H1 (cell line): Measurements from ENCODE around the gene PIGL. TPM values are rescaled to one million over a fixed set of nuclear protein-coding genes. Genes with fewer than 3 reads are reported as not detected.
"Not testable (repeated sequence)": the region's sequence is repeated elsewhere in the genome, so short reads cannot be mapped to it uniquely, and the experiment has no call there.

Experiments
- CTCF ChIA-PET: fragments of 300-600 bp; sonication (Branson Sonifier 250); formaldehyde crosslinking; loops from one replicate; lab custom pipeline; 2021; ENCODE audit not compliant: partially characterized antibody; lab: Charles Lee
- POLR2A ChIA-PET: fragments of 300-600 bp; sonication (Branson Sonifier 250); formaldehyde crosslinking; loops from one replicate; lab custom pipeline; 2021; ENCODE audit warnings: inconsistent platforms; ENCODE audit not compliant: partially characterized antibody; lab: Charles Lee
- DNase-seq, 2 experiments: peaks; one replicate each; pipeline versions ENCODE4 v3.0.0 to v3.0.0-alpha.2; 2010 to 2022; ENCODE audit warnings: low spot score in 2 of 2, low read depth in 1 of 2, mixed read lengths in 1 of 2
- FAIRE-seq: peaks from 2 replicates; lab custom pipeline; 2011; peaks lifted over from hg19 to GRCh38; lab: Jason Lieb, UNC
- H2AFZ ChIP-seq: 2 replicates; pipeline ENCODE4 v1.8.1; 2012; ENCODE audit warnings: low read length, inconsistent platforms
- H2AK5ac ChIP-seq: 2 replicates; pipeline ENCODE4 v1.6.1; 2013; ENCODE audit warnings: low read depth, low read length
- H2BK120ac ChIP-seq: replicated peaks from 2 replicates; pipeline ENCODE3; 2013; ENCODE audit warnings: low read depth, low read length, inconsistent platforms
- H2BK12ac ChIP-seq: 2 replicates; pipeline ENCODE4 v1.6.1; 2013; ENCODE audit warnings: low read depth, low read length
- H2BK15ac ChIP-seq: 2 replicates; pipeline ENCODE4 v1.6.1; 2013; ENCODE audit warnings: low read length
- H2BK20ac ChIP-seq: 2 replicates; pipeline ENCODE4 v1.6.1; 2013; ENCODE audit warnings: low read length
- H2BK5ac ChIP-seq: 2 replicates; pipeline ENCODE4 v1.6.1; 2013; ENCODE audit warnings: low read depth, low read length
- H3K14ac ChIP-seq: 2 replicates; pipeline ENCODE4 v1.6.1; 2013; ENCODE audit warnings: inconsistent platforms; ENCODE audit not compliant: insufficient read length
- H3K18ac ChIP-seq: 2 replicates; pipeline ENCODE4 v1.6.1; 2013; ENCODE audit warnings: low read length; ENCODE audit errors: extremely low read depth
- H3K23ac ChIP-seq: 2 replicates; pipeline ENCODE4 v1.6.1; 2013; ENCODE audit warnings: inconsistent platforms; ENCODE audit not compliant: insufficient read length
- H3K23me2 ChIP-seq: 2 replicates; pipeline ENCODE4 v1.6.1; 2013; ENCODE audit warnings: low read depth, low read length
- H3K27ac ChIP-seq: 2 replicates; pipeline ENCODE4 v1.6.1; 2011; ENCODE audit warnings: low read depth, low read length, inconsistent platforms
- H3K27me3 ChIP-seq, 4 experiments: replicated peaks in 1 of 4; 1 replicate in 1 of 4; 2 replicates in 3 of 4; pipeline versions ENCODE4 v1.6.1 to v1.8.1; 2011 to 2013; ENCODE audit warnings: low read length in 3 of 4, mild to moderate bottlenecking in 3 of 4, inconsistent platforms in 2 of 4, mixed read lengths in 2 of 4, moderate library complexity in 1 of 4; ENCODE audit not compliant: control insufficient read depth in 3 of 4, insufficient read depth in 3 of 4; ENCODE audit errors: extremely low read depth in 1 of 4
- H3K36me3 ChIP-seq, 4 experiments: 2 replicates each; pipeline versions ENCODE4 v1.6.1 to v1.8.1; 2011 to 2013; ENCODE audit warnings: mild to moderate bottlenecking in 4 of 4, low read length in 3 of 4, moderate library complexity in 2 of 4, control low read depth in 1 of 4, inconsistent platforms in 1 of 4; ENCODE audit not compliant: insufficient read depth in 4 of 4, control insufficient read depth in 2 of 4
- H3K4ac ChIP-seq: replicated peaks from 2 replicates; pipeline ENCODE3; 2013; ENCODE audit warnings: low read length, low read depth, mixed read lengths, inconsistent platforms; ENCODE audit not compliant: insufficient read length
- H3K4me1 ChIP-seq, 4 experiments: replicated peaks in 1 of 4; 1 replicate in 1 of 4; 2 replicates in 3 of 4; pipeline versions ENCODE4 v1.6.1 to v1.8.1; 2011 to 2013; ENCODE audit warnings: low read length in 3 of 4, inconsistent platforms in 2 of 4, mixed read lengths in 1 of 4; ENCODE audit not compliant: insufficient read depth in 4 of 4, control insufficient read depth in 3 of 4
- H3K4me2 ChIP-seq, 2 experiments: 2 replicates each; pipeline versions ENCODE4 v1.6.1 to v1.8.1; 2011 to 2013; ENCODE audit warnings: low read depth in 2 of 2, low read length in 2 of 2, control low read depth in 1 of 2, inconsistent platforms in 1 of 2, mild to moderate bottlenecking in 1 of 2; ENCODE audit not compliant: insufficient read depth in 1 of 2
- H3K4me3 ChIP-seq, 4 experiments: fragments of 200-600, 300-600 bp in 1 of 4; sonication (generic), shearing (Covaris generic), sonication (Bioruptor Twin) in 1 of 4; 2 replicates each; pipeline versions ENCODE4 v1.5.1 to v1.8.1; 2011 to 2016; ENCODE audit warnings: low read length in 4 of 4, low read depth in 3 of 4, control low read depth in 2 of 4, inconsistent platforms in 2 of 4, mild to moderate bottlenecking in 2 of 4, mixed read lengths in 1 of 4, moderate library complexity in 1 of 4; ENCODE audit not compliant: insufficient read depth in 2 of 4; ENCODE audit errors: extremely low read depth in 1 of 4
- H3K56ac ChIP-seq: replicated peaks from 2 replicates; pipeline ENCODE3; 2013; ENCODE audit warnings: low read depth, mild to moderate bottlenecking, mixed read lengths, low read length, inconsistent platforms; ENCODE audit not compliant: insufficient read length
- H3K79me1 ChIP-seq: 2 replicates; pipeline ENCODE4 v1.6.1; 2013; ENCODE audit warnings: low read depth, low read length, control low read depth
- H3K79me2 ChIP-seq, 2 experiments: 2 replicates each; pipeline versions ENCODE4 v1.6.1 to v1.8.1; 2012 to 2013; ENCODE audit warnings: low read length in 2 of 2, mild to moderate bottlenecking in 2 of 2, inconsistent platforms in 1 of 2; ENCODE audit not compliant: insufficient read depth in 2 of 2, control insufficient read depth in 1 of 2
- H3K9ac ChIP-seq, 4 experiments: replicated peaks in 1 of 4; 1 replicate in 1 of 4; 2 replicates in 3 of 4; pipeline versions ENCODE4 v1.6.1 to v1.8.1; 2011 to 2013; ENCODE audit warnings: low read depth in 3 of 4, low read length in 3 of 4, control low read depth in 2 of 4, mild to moderate bottlenecking in 2 of 4, moderate library complexity in 2 of 4, inconsistent platforms in 1 of 4; ENCODE audit errors: extremely low read depth in 1 of 4
- H3K9me3 ChIP-seq, 2 experiments: 2 replicates each; pipeline versions ENCODE4 v1.6.1 to v1.8.1; 2012 to 2013; ENCODE audit warnings: mild to moderate bottlenecking in 2 of 2, moderate library complexity in 2 of 2, control low read depth in 1 of 2, inconsistent platforms in 1 of 2, low read depth in 1 of 2, low read length in 1 of 2, mixed read lengths in 1 of 2; ENCODE audit not compliant: insufficient read depth in 2 of 2
- H4K20me1 ChIP-seq, 2 experiments: replicated peaks in 1 of 2; 2 replicates each; pipeline versions ENCODE3 to v1.8.1; 2011 to 2013; ENCODE audit warnings: inconsistent platforms in 2 of 2, low read length in 2 of 2, mild to moderate bottlenecking in 1 of 2; ENCODE audit not compliant: insufficient read depth in 2 of 2, control insufficient read depth in 1 of 2
- H4K5ac ChIP-seq: 2 replicates; pipeline ENCODE4 v1.6.1; 2013; ENCODE audit warnings: low read length, low read depth, mixed read lengths, inconsistent platforms; ENCODE audit not compliant: insufficient read length
- H4K8ac ChIP-seq: 2 replicates; pipeline ENCODE4 v1.8.0; 2013; ENCODE audit warnings: mild to moderate bottlenecking, moderate library complexity, low read length, inconsistent platforms; ENCODE audit not compliant: insufficient read depth; ENCODE audit errors: extremely low read depth
- H4K91ac ChIP-seq: replicated peaks from 2 replicates; pipeline ENCODE3; 2013; ENCODE audit warnings: low read length, mixed read lengths, inconsistent platforms; ENCODE audit not compliant: insufficient read length
- WGBS, 2 experiments: shearing (Covaris generic) in 1 of 2; methylation state at CpG; one replicate each; pipeline versions ENCODE4 v1.1.6 to v1.1.7; 2013 to 2015; ENCODE audit warnings: low lambda C conversion rate in 2 of 2, mixed read lengths in 2 of 2, inconsistent platforms in 1 of 2, low coverage in 1 of 2, missing lambda C conversion rate in 1 of 2; ENCODE audit not compliant: insufficient replicate concordance in 2 of 2, insufficient coverage in 1 of 2, insufficient read length in 1 of 2; ENCODE audit errors: extremely low coverage in 1 of 2, missing lambda C conversion rate in 1 of 2; 5-methylcytosine and 5-hydroxymethylcytosine counted together
- polyA plus RNA-seq, 7 experiments: library from polyadenylated mRNA; depleted of rRNA in 3 of 7; stranded (reverse) in 5 of 7; unstranded in 2 of 7; fragments of >200 nt in 5 of 7; fragments of 200-250 nt in 2 of 7; gene quantifications; 1 replicate in 5 of 7; 2 replicates in 1 of 7; 4 replicates in 1 of 7; pipeline versions ENCODE4 v1.2.1 to v1.2.3, GENCODE V29; 2011 to 2013; ENCODE audit warnings: missing spikeins in 2 of 7, mixed read lengths in 2 of 7
- total RNA-seq: library from RNA; stranded (reverse); fragmentation: NEBNext Ultra II Directional; extraction: Animal tissue kit (Norgen Biotek cat#: 25700); gene quantifications from 2 replicates; pipeline ENCODE4 v1.2.1, GENCODE V29; 2021

The PIGL gene
- total and polyA plus RNA-seq, 2 of the 8 experiments (the other 6 are each of a cell fraction or from before 2014, with no cell fraction given), result 28.4 to 30.8 TPM

DNA sequence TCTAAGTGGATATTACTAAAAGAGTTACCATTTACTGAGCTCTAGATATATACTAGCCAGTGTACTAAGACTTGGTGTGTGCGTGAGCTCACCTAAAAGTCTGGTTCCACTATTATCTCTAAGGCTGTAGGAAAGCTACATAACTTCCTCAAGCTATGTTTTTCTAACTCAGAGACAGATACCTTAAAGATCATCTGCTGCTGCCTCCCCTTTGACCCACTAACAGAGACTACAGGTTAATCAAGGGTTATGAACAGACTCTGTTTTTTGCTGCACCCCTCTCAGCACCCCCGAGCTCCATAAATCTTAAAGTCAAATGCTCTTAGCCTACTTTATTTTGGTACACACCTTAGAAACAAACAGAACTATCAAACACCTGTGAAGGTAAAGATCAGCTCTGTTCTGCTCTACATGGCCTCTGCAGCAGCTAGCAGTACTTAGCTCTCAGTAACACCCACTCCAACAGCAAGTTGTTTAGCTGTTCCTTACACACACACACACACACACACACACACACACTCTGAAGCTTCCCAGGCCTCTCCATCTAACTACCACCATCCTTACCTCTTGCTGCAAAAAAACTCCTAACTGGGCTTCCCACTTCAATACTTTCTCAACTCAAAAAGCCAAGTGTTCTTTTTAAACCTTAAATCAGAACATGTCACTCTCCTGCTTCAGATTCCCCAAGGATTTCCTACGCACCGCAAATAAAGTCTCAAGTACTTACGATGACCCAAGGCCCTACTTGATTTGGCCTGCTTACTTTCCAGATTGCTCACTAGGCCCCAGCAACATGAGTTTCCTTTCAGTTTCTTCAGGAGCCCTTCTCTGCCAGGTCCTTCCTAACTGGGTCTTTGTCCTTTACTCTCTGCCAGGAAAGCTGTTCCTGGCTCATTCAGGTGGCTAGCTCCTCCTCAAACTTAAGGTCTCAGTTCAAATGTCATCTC is 14.2 kb upstream of the PIGL start:
- not testable (repeated sequence) for FAIRE-seq, H4K20me1 ChIP-seq, H2BK20ac ChIP-seq, H3K4me1 ChIP-seq, H4K5ac ChIP-seq, H3K79me1 ChIP-seq, H3K9ac ChIP-seq, H3K27me3 ChIP-seq, H3K9me3 ChIP-seq, H3K4ac ChIP-seq, H2BK5ac ChIP-seq, H4K8ac ChIP-seq, H2BK12ac ChIP-seq, H3K14ac ChIP-seq, DNase-seq, H2BK15ac ChIP-seq, H2AK5ac ChIP-seq, H2BK120ac ChIP-seq, H3K23me2 ChIP-seq, H3K4me2 ChIP-seq, H3K56ac ChIP-seq, H3K18ac ChIP-seq, H3K27ac ChIP-seq, H2AFZ ChIP-seq, H4K91ac ChIP-seq, H3K36me3 ChIP-seq, H3K23ac ChIP-seq, H3K4me3 ChIP-seq
- ChIA-PET CTCF (interaction anchor here (0.8 to 1.4 kb wide), 2 partner anchors 23 to 141 kb away, joined by 3 to 4 read pairs; no protein-coding TSS in a partner anchor), POLR2A (interaction anchor here (4.7 kb wide), 1 partner anchor 13 kb away, joined by 46 read pairs; the partner anchor contains the start of genes NCOR1 and PIGL)
- WGBS, 2 experiments, result 86% methylated on average over 5 of the region's 5 CpGs; no CpG with 5 or more reads in 1 of the 2 experiments
- H3K79me2 ChIP-seq, result peaks cover 4 to 90% of the 10 kb centered on the region in 2 experiments
